ENCODE measurements around the gene LRRN2. TPM values are rescaled to one million over a fixed set of nuclear protein-coding genes. Genes with fewer than 3 reads are reported as not detected.
"Not testable (repeated sequence)": the region's sequence is repeated elsewhere in the genome, so short reads cannot be mapped to it uniquely, and the experiment has no call there.

LRRN2 gene
- total and polyA plus RNA-seq, 7 donors = 2.5 to 14.7 (median 4.9) TPM

DNA sequence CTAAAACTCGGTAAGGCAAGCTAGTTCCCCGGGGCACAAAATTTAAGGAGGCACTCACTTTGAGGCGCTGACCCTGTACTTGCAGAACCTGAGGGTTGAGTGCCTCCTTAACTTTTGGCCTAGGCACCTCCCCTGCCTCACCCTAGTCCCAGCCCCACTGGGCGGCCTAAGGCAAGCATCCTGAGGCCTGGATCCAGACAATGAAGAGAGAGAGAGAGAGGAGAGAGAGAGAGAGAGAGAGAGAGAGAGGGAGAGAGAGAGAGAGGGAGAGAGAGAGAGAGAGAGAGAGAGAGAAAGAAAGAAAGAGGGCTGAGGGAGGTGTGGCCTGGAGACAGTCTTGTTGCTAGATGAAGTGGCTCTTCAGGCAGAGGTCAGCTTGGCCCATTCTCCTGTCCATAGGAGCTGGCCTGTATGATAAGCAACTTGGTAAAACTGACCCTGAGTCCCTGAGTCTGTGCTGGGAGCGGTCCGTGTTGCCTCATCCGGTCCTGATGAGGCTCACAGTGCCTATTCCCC lies 7.4 kb upstream of the LRRN2 start:
- TF ChIP-seq EP300 (IDR thresholded peaks at IDR 0.05) = no peak
- TF ChIP-seq, protein P1, sequence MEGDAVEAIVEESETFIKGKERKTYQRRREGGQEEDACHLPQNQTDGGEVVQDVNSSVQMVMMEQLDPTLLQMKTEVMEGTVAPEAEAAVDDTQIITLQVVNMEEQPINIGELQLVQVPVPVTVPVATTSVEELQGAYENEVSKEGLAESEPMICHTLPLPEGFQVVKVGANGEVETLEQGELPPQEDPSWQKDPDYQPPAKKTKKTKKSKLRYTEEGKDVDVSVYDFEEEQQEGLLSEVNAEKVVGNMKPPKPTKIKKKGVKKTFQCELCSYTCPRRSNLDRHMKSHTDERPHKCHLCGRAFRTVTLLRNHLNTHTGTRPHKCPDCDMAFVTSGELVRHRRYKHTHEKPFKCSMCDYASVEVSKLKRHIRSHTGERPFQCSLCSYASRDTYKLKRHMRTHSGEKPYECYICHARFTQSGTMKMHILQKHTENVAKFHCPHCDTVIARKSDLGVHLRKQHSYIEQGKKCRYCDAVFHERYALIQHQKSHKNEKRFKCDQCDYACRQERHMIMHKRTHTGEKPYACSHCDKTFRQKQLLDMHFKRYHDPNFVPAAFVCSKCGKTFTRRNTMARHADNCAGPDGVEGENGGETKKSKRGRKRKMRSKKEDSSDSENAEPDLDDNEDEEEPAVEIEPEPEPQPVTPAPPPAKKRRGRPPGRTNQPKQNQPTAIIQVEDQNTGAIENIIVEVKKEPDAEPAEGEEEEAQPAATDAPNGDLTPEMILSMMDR (IDR thresholded peaks at IDR 0.05) = no peak
- TF ChIP-seq POLR2A (IDR thresholded peaks at IDR 0.05) = no peak
- no peak for TF ChIP-seq POLR2AphosphoS5 (IDR thresholded peaks at IDR 0.05)
- no peaks in the 10 kb centered on the region for H3K27me3 ChIP-seq
- no peaks in the 10 kb centered on the region for H3K36me3 ChIP-seq
- peaks cover 0 to 6% (median 0%) of the 10 kb centered on the region in 4 donors for H3K4me1 ChIP-seq
- WGBS, 2 donors = 82% methylated on average over 7 of the region's 7 CpGs
- DNase-seq = peak; percentile 57
- intact Hi-C loops (cut with DNase I) = no loop called here
- no peak overlapping the region for H3K27ac ChIP-seq
- H3K9me3 ChIP-seq = no peaks in the 10 kb centered on the region
- H3K4me3 ChIP-seq = no peak overlapping the region

DNA sequence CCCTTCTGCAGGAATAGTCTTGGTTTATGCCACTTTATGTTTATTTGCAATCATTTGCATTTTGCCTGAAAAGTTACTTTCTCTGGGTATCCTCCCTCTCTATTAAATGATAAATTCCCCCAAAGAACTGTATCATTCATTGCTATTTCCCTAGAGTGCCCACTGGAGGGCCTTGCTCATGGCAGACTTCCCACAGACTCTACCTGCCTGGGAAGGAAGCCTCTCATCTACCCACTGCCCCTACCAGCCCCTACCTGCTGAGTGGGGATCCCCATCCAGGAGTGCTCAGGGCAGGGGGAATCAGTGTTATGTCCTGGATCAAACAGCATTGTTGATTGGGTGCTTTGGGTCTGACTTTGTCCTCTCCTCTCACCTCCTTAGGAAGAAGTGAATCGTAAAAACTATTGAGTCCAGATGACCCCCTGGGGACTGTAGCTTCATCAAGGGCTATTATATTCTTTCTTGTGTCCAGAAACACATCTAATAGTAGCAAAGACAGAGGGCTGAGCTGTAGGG lies 6.8 kb upstream of the LRRN2 start:
- Histone ChIP-seq H3K4me1 (peaks cover 0 to under 1% (median 0%) of the 10 kb centered on the region in 4 donors), H3K36me3 (no peaks in the 10 kb centered on the region), H3K9me3 (no peaks in the 10 kb centered on the region), H3K4me3 (no peak overlapping the region), H3K27ac (no peak overlapping the region), H3K27me3 (no peaks in the 10 kb centered on the region)
- intact Hi-C loops (cut with DNase I) = no loop called here
- TF ChIP-seq POLR2AphosphoS5 (IDR thresholded peaks at IDR 0.05) (no peak), EP300 (IDR thresholded peaks at IDR 0.05) (no peak), POLR2A (IDR thresholded peaks at IDR 0.05) (no peak)
- TF ChIP-seq, protein P1 (IDR thresholded peaks at IDR 0.05) = no peak
- WGBS, 2 donors = 98% methylated on average over 1 of the region's 1 CpG
- DNase-seq = peak; percentile 19

DNA sequence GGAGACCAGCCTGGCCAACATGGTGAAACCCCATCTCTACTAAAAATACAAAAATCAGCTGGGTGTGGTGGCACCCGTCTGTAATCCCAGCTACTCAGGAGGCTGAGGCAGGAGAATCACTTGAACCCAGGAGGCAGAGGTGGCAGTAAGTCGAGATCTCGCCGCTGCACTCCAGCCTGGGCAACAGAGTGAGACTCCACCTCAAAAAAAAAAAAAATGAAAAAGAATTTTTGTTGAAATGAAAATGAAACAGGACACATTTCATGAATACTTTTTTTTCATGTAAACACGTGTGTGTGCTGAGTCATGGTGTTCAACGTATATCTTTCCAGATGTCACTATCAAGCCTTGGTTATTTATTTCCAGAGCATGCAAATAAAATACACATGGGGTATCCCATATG lies 5.8 kb upstream of the LRRN2 start:
- intact Hi-C loops (cut with DNase I) = not testable (repeated sequence)

DNA sequence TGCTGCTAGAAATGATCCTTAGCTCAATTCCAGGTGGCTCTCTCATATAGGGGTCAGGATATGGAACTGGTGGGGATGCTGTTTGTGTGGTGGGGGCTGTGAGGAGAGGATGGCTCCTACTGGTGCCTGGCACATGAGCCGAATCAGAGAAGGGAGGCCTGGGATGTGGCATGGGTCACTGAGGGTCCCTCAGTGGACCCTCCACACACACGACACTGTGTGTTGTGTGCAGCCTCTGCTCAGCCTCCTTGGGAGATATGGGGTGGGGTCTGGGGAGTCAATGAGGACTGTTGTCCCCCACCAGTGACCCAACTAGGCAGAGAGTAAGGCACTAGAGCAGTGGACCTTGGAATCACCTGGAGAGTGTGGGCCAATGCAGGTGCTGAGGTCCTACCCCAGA lies 3.2 kb upstream of the LRRN2 start:
- Histone ChIP-seq H3K4me1 (peaks cover 0 to 20% (median 19%) of the 10 kb centered on the region in 4 donors), H3K27ac (no peak overlapping the region), H3K9me3 (no peaks in the 10 kb centered on the region), H3K36me3 (no peaks in the 10 kb centered on the region), H3K27me3 (no peaks in the 10 kb centered on the region), H3K4me3 (no peak overlapping the region)
- DNase-seq = peak; percentile 44
- intact Hi-C loops (cut with DNase I) = loop anchor here (5.0 kb wide), 1 partner anchor 121 kb away; no protein-coding TSS in a partner anchor
- 87 to 94% methylated on average over 2 of the region's 2 CpGs for WGBS, 2 donors
- TF ChIP-seq POLR2AphosphoS5 (IDR thresholded peaks at IDR 0.05) = no peak

More for the DNA sequence above, 5.8 kb upstream of the LRRN2 start:
- DNase-seq = peak; percentile 13
- not testable (repeated sequence) for H3K4me3 ChIP-seq, H3K9me3 ChIP-seq, H3K4me1 ChIP-seq, H3K36me3 ChIP-seq, H3K27me3 ChIP-seq, H3K27ac ChIP-seq
- 56 to 61% methylated on average over 6 of the region's 6 CpGs for WGBS, 2 donors

DNA sequence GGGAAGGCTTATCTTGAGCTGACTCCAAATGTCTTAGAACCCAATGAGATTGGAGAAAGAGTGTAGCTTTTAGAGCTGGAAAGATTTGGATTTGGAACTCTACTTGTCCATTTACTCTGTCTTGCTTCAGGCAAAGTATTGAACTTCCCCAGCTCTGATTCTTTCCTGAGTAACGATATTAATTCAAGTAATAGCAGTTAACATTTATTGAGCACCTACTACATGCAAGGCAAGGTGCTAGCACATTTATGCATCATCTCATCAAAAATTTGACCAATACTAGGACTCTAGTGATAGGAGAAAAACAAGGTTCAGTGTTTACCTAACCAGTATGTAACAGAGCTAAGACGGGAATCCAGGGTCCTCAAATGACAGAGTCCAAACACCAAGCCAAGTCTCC lies 2.5 kb upstream of the LRRN2 start:
- H3K27me3 ChIP-seq = no peaks in the 10 kb centered on the region
- intact Hi-C loops (cut with DNase I) = loop anchor here (5.0 kb wide), 1 partner anchor 121 kb away; no protein-coding TSS in a partner anchor
- no peaks in the 10 kb centered on the region for H3K36me3 ChIP-seq
- TF ChIP-seq POLR2AphosphoS5 (IDR thresholded peaks at IDR 0.05) (no peak), POLR2A (IDR thresholded peaks at IDR 0.05) (no peak), EP300 (IDR thresholded peaks at IDR 0.05) (no peak)
- TF ChIP-seq, protein P1 (IDR thresholded peaks at IDR 0.05) = no peak
- no peak overlapping the region for H3K4me3 ChIP-seq
- no peak overlapping the region for H3K27ac ChIP-seq
- DNase-seq = no peak
- H3K9me3 ChIP-seq = no peaks in the 10 kb centered on the region
- 96 to 97% methylated on average over 2 of the region's 2 CpGs for WGBS, 2 donors
- H3K4me1 ChIP-seq = peaks cover 0 to 24% (median 22%) of the 10 kb centered on the region in 4 donors

Data from sigmoid colon (tissue), 7 donors.